Activated T-cell treated with anti-CD3 and anti-CD28 coated beads, Interleukin-2, amount 50 U/mL, for 24 hours (primary cell): ENCODE measurements around the gene PTGR2.
"Not testable (repeated sequence)": the region's sequence is repeated elsewhere in the genome, so short reads cannot be mapped to it uniquely, and the experiment has no call there.

Experiments used
- DNase-seq: peaks from one replicate; pipeline ENCODE4 v3.0.0-alpha.2; 2020
- H3K27ac Mint-ChIP-seq: 2 replicates; pipeline ENCODE4 v1.8.0; 2020; ENCODE audit warnings: mild to moderate bottlenecking, mixed read lengths
- H3K27me3 Mint-ChIP-seq: 2 replicates; pipeline ENCODE4 v1.8.0; 2020; ENCODE audit warnings: mixed read lengths
- H3K36me3 Mint-ChIP-seq: 2 replicates; pipeline ENCODE4 v1.8.0; 2020; ENCODE audit warnings: low read depth, mixed read lengths
- H3K4me1 Mint-ChIP-seq: 2 replicates; pipeline ENCODE4 v1.8.0; 2020; ENCODE audit warnings: low read depth, mixed read lengths
- H3K4me3 Mint-ChIP-seq: 2 replicates; pipeline ENCODE4 v1.8.0; 2020; ENCODE audit warnings: mild to moderate bottlenecking, moderate library complexity, mixed read lengths
- H3K9me3 Mint-ChIP-seq: 2 replicates; pipeline ENCODE4 v1.8.0; 2020; ENCODE audit warnings: mixed read lengths

PTGR2 gene

GRCh38 chr14:73887318-73887616 is 35.6 kb downstream of the PTGR2 start:
- DNase-seq: no peak
- Mint-ChIP-seq H3K27ac (peak overlapping the region; percentile 98), H3K36me3 (peaks cover 51% of the 10 kb centered on the region), H3K27me3 (no peaks in the 10 kb centered on the region), H3K4me3 (peak overlapping the region; percentile 88), H3K9me3 (no peaks in the 10 kb centered on the region), H3K4me1 (peaks cover 58% of the 10 kb centered on the region)

- peak overlapping the region; percentile 88 for H3K4me3 Mint-ChIP-seq
Observed at GRCh38 chr14:73887694-73888459, 36.2 kb downstream of the PTGR2 start.

GRCh38 chr14:73888460-73888725 is 36.8 kb downstream of the PTGR2 start:
- Mint-ChIP-seq H3K36me3 (peaks cover 60% of the 10 kb centered on the region), H3K9me3 (no peaks in the 10 kb centered on the region), H3K4me1 (peaks cover 58% of the 10 kb centered on the region), H3K4me3 (peak overlapping the region; percentile 88), H3K27me3 (no peaks in the 10 kb centered on the region), H3K27ac (peak overlapping the region; percentile 98)
- no peak for DNase-seq

More at GRCh38 chr14:73887694-73888459, 36.2 kb downstream of the PTGR2 start:
- Mint-ChIP-seq H3K27me3 (no peaks in the 10 kb centered on the region), H3K9me3 (no peaks in the 10 kb centered on the region), H3K27ac (peak overlapping the region; percentile 98), H3K4me1 (peaks cover 58% of the 10 kb centered on the region), H3K36me3 (peaks cover 55% of the 10 kb centered on the region)
- DNase-seq: no peak

- Mint-ChIP-seq H3K36me3 (peaks cover 66% of the 10 kb centered on the region), H3K27me3 (no peaks in the 10 kb centered on the region), H3K4me1 (peaks cover 59% of the 10 kb centered on the region), H3K4me3 (peak overlapping the region; percentile 88), H3K9me3 (no peaks in the 10 kb centered on the region), H3K27ac (peak overlapping the region; percentile 98)
- no peak for DNase-seq
Observed at GRCh38 chr14:73888971-73889370, 37.3 kb downstream of the PTGR2 start.

GRCh38 chr14:73889376-73889775 is 37.7 kb downstream of the PTGR2 start:
- Mint-ChIP-seq H3K27ac (peak overlapping the region; percentile 98), H3K4me1 (peaks cover 60% of the 10 kb centered on the region), H3K4me3 (peak overlapping the region; percentile 88), H3K36me3 (peaks cover 70% of the 10 kb centered on the region), H3K9me3 (no peaks in the 10 kb centered on the region), H3K27me3 (no peaks in the 10 kb centered on the region)
- no peak for DNase-seq

- H3K9me3 Mint-ChIP-seq, H3K27me3 Mint-ChIP-seq, H3K4me3 Mint-ChIP-seq, DNase-seq: not testable (repeated sequence)
- Mint-ChIP-seq H3K36me3 (peaks cover 87% of the 10 kb centered on the region), H3K27ac (peak overlapping the region; percentile 77), H3K4me1 (peaks cover 37% of the 10 kb centered on the region)
Observed at GRCh38 chr14:73894180-73894687, 42.6 kb downstream of the PTGR2 start.

GRCh38 chr14:73895939-73896338 is 44.3 kb downstream of the PTGR2 start:
- Mint-ChIP-seq H3K27ac (peak overlapping the region; percentile 82), H3K9me3 (no peaks in the 10 kb centered on the region), H3K27me3 (no peaks in the 10 kb centered on the region), H3K4me1 (peaks cover 26% of the 10 kb centered on the region), H3K36me3 (peaks cover 90% of the 10 kb centered on the region), H3K4me3 (no peak overlapping the region)
- no peak for DNase-seq

- no peak for DNase-seq
- no peaks in the 10 kb centered on the region for H3K27me3 Mint-ChIP-seq
- H3K4me3 Mint-ChIP-seq: no peak overlapping the region
- peak overlapping the region; percentile 82 for H3K27ac Mint-ChIP-seq
- peaks cover 90% of the 10 kb centered on the region for H3K36me3 Mint-ChIP-seq
- H3K4me1 Mint-ChIP-seq: peaks cover 22% of the 10 kb centered on the region
- H3K9me3 Mint-ChIP-seq: no peaks in the 10 kb centered on the region
Observed at GRCh38 chr14:73896521-73896920, 44.9 kb downstream of the PTGR2 start.

- H3K27ac Mint-ChIP-seq: no peak overlapping the region
- H3K27me3 Mint-ChIP-seq: no peaks in the 10 kb centered on the region
- peaks cover 1% of the 10 kb centered on the region for H3K4me1 Mint-ChIP-seq
- H3K4me3 Mint-ChIP-seq: no peak overlapping the region
- H3K9me3 Mint-ChIP-seq: no peaks in the 10 kb centered on the region
- H3K36me3 Mint-ChIP-seq: peaks cover 90% of the 10 kb centered on the region
- DNase-seq: no peak
Observed at GRCh38 chr14:73903028-73903427, 51.4 kb downstream of the PTGR2 start.

GRCh38 chr14:73909681-73910080 is 58.0 kb downstream of the PTGR2 start:
- no peak for DNase-seq
- H3K27ac Mint-ChIP-seq: peak overlapping the region; percentile 66
- H3K4me1 Mint-ChIP-seq: peaks cover 10% of the 10 kb centered on the region
- peaks cover 94% of the 10 kb centered on the region for H3K36me3 Mint-ChIP-seq
- no peaks in the 10 kb centered on the region for H3K27me3 Mint-ChIP-seq
- H3K9me3 Mint-ChIP-seq: peaks cover 16% of the 10 kb centered on the region
- no peak overlapping the region for H3K4me3 Mint-ChIP-seq

- Mint-ChIP-seq H3K9me3 (peaks cover 16% of the 10 kb centered on the region), H3K27me3 (no peaks in the 10 kb centered on the region), H3K36me3 (peaks cover 85% of the 10 kb centered on the region), H3K27ac (no peak overlapping the region), H3K4me3 (no peak overlapping the region), H3K4me1 (peaks cover 10% of the 10 kb centered on the region)
- DNase-seq: no peak
Observed at GRCh38 chr14:73913256-73913655, 61.6 kb downstream of the PTGR2 start.

GRCh38 chr14:73916324-73916723 is 64.7 kb downstream of the PTGR2 start:
- Mint-ChIP-seq H3K27ac (peak overlapping the region; percentile 46), H3K4me3 (no peak overlapping the region), H3K9me3 (peaks cover 8% of the 10 kb centered on the region), H3K4me1 (peaks cover 2% of the 10 kb centered on the region), H3K27me3 (no peaks in the 10 kb centered on the region), H3K36me3 (peaks cover 85% of the 10 kb centered on the region)
- no peak for DNase-seq

- H3K9me3 Mint-ChIP-seq, DNase-seq, H3K4me3 Mint-ChIP-seq, H3K27me3 Mint-ChIP-seq, H3K27ac Mint-ChIP-seq, H3K4me1 Mint-ChIP-seq: not testable (repeated sequence)
- peaks cover 87% of the 10 kb centered on the region for H3K36me3 Mint-ChIP-seq
Observed at GRCh38 chr14:73919457-73919856, 67.8 kb downstream of the PTGR2 start.

- no peak overlapping the region for H3K4me3 Mint-ChIP-seq
- peaks cover 2% of the 10 kb centered on the region for H3K4me1 Mint-ChIP-seq
- no peaks in the 10 kb centered on the region for H3K27me3 Mint-ChIP-seq
- peak overlapping the region; percentile 69 for H3K27ac Mint-ChIP-seq
- DNase-seq: no peak
- no peaks in the 10 kb centered on the region for H3K9me3 Mint-ChIP-seq
- H3K36me3 Mint-ChIP-seq: peaks cover 98% of the 10 kb centered on the region
Observed at GRCh38 chr14:73924337-73924736, 72.7 kb downstream of the PTGR2 start.
